GM12891 (cell line): Measurements from ENCODE around the gene ASRGL1.

Experiments used
- PAX5 ChIP-seq: IDR thresholded peaks from 2 replicates; pipeline ENCODE4 v1.6.1; 2011; ENCODE audit warnings: low read length, moderate library complexity, mild to moderate bottlenecking; ENCODE audit not compliant: insufficient read depth, severe bottlenecking
- POLR2A ChIP-seq: IDR thresholded peaks from 2 replicates; pipeline ENCODE4 v1.6.1; 2011; ENCODE audit warnings: low read depth, low read length, control low read depth
- POLR2AphosphoS5 ChIP-seq: IDR thresholded peaks from 2 replicates; pipeline ENCODE4 v1.6.1; 2011; ENCODE audit warnings: low read depth, low read length, control low read depth
- POU2F2 ChIP-seq: IDR thresholded peaks from 2 replicates; pipeline ENCODE4 v1.6.1; 2011; ENCODE audit warnings: low read depth, mild to moderate bottlenecking, control low read depth, low read length, moderate library complexity
- SPI1 ChIP-seq: IDR thresholded peaks from 2 replicates; pipeline ENCODE4 v1.6.1; 2011; ENCODE audit warnings: low read depth, low read length, control low read depth
- TAF1 ChIP-seq: IDR thresholded peaks from 2 replicates; pipeline ENCODE4 v1.6.1; 2011; ENCODE audit warnings: low read depth, low read length, control low read depth

DNA sequence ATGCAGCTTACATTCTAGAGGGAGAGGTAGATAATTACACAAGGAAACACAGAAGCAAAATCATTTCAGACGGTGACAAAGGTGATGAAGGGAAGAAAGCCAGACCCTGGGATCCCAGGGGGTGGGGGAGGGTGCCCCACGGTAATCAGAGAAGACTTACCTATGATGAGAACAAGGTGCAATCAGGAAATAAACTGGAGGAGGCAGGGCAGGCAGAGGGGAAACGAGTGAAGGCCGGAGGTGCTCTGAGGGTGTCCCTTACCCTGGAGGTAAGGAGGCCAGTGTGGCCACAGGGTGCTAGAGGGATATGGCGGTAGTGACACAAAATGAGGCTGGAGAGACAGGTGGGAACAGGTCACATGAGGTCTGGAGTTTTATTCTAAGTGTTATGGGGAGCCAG is 67.7 kb downstream of the ASRGL1 start:
- TF ChIP-seq TAF1, result no peak
- TF ChIP-seq POLR2AphosphoS5, result no peak
- TF ChIP-seq POLR2A, result no peak
- TF ChIP-seq POU2F2, result no peak
- no peak for TF ChIP-seq SPI1
- no peak for TF ChIP-seq PAX5
